MM.1S (cell line): ENCODE results near the gene NBEAL2.

Experiments used
- DNase-seq: peaks from one replicate; pipeline ENCODE4 v3.0.0-alpha.2; 2015
- H2AFZ ChIP-seq: fragments of 300-600 bp; sonication (generic); 2 replicates; pipeline ENCODE4 v1.6.0; 2016; ENCODE audit warnings: antibody characterized with exemption, low read length
- H3F3A ChIP-seq: fragments of 300-600 bp; sonication (generic); 2 replicates; pipeline ENCODE4 v1.6.1; 2016; ENCODE audit warnings: mild to moderate bottlenecking, antibody characterized with exemption, low read length, moderate library complexity, mixed read lengths; ENCODE audit not compliant: insufficient read depth
- H3K27ac ChIP-seq: fragments of 300-600 bp; sonication (generic); 2 replicates; pipeline ENCODE4 v1.5.1; 2016; ENCODE audit warnings: mild to moderate bottlenecking, low read length
- H3K27me3 ChIP-seq: fragments of 300-600 bp; sonication (generic); replicated peaks from 2 replicates; pipeline ENCODE4 v1.6.0; 2016; ENCODE audit warnings: low read length; ENCODE audit not compliant: insufficient read depth
- H3K36me3 ChIP-seq: fragments of 300-600 bp; sonication (generic); replicated peaks from 2 replicates; pipeline ENCODE4 v1.6.1; 2016; ENCODE audit warnings: mild to moderate bottlenecking, low read length, mixed read lengths; ENCODE audit not compliant: insufficient read depth
- H3K4me1 ChIP-seq: fragments of 300-600 bp; sonication (generic); 2 replicates; pipeline ENCODE4 v1.6.1; 2016; ENCODE audit warnings: low read length, mixed read lengths
- H3K4me2 ChIP-seq: fragments of 300-600 bp; sonication (generic); 2 replicates; pipeline ENCODE4 v1.6.0; 2016; ENCODE audit warnings: low read depth, low read length
- H3K4me3 ChIP-seq: fragments of 300-600 bp; sonication (generic); 2 replicates; pipeline ENCODE4 v1.5.1; 2016; ENCODE audit warnings: low read length, mixed read lengths
- H3K79me2 ChIP-seq: fragments of 300-600 bp; sonication (generic); 2 replicates; pipeline ENCODE4 v1.6.1; 2016; ENCODE audit warnings: mixed run types, low read length, mixed read lengths
- H3K9ac ChIP-seq: fragments of 300-600 bp; sonication (generic); 2 replicates; pipeline ENCODE4 v1.6.1; 2016; ENCODE audit warnings: low read length, mixed read lengths
- H3K9me2 ChIP-seq: fragments of 300-600 bp; sonication (generic); replicated peaks from 2 replicates; pipeline ENCODE4 v1.6.1; 2016; ENCODE audit warnings: mild to moderate bottlenecking, low read length, mixed read lengths; ENCODE audit not compliant: insufficient read depth
- H3K9me3 ChIP-seq: fragments of 300-600 bp; sonication (generic); replicated peaks from 2 replicates; pipeline ENCODE4 v1.6.1; 2016; ENCODE audit warnings: mild to moderate bottlenecking, low read length, mixed read lengths; ENCODE audit not compliant: insufficient read depth
- H4K20me1 ChIP-seq: fragments of 300-600 bp; sonication (generic); 2 replicates; pipeline ENCODE4 v1.6.1; 2016; ENCODE audit warnings: mild to moderate bottlenecking, low read length, moderate library complexity, mixed read lengths; ENCODE audit not compliant: insufficient read depth
- CTCF ChIP-seq: fragments of 300-600 bp; sonication (generic); IDR thresholded peaks from 2 replicates; pipeline ENCODE4 v1.5.1; 2016; ENCODE audit warnings: antibody characterized with exemption, low read length, mixed read lengths
- EZH2 ChIP-seq: fragments of 300-600 bp; sonication (generic); optimal IDR thresholded peaks from 2 replicates; pipeline ENCODE3; 2017; ENCODE audit warnings: low read depth, mild to moderate bottlenecking, antibody characterized with exemption, low read length, mixed read lengths
- EZH2phosphoT487 ChIP-seq: fragments of 300-600 bp; sonication (generic); IDR thresholded peaks from 2 replicates; pipeline ENCODE4 v1.6.1; 2018; ENCODE audit warnings: antibody characterized with exemption, low read length

NBEAL2 gene

GRCh38 chr3:46950650-46951241 lies 28.7 kb upstream of the NBEAL2 start:
- H3F3A ChIP-seq = no peaks in the 10 kb centered on the region
- H3K36me3 ChIP-seq = peaks cover 3% of the 10 kb centered on the region; the same call in 1 of the 2 replicates
- no peak overlapping the region for H3K4me2 ChIP-seq
- no peak overlapping the region for H3K9ac ChIP-seq
- H3K79me2 ChIP-seq = peaks cover 98% of the 10 kb centered on the region
- H3K4me1 ChIP-seq = peaks cover 7% of the 10 kb centered on the region
- no peak overlapping the region for H3K4me3 ChIP-seq
- DNase-seq = no peak
- H4K20me1 ChIP-seq = peaks cover 88% of the 10 kb centered on the region
- H3K27me3 ChIP-seq = no peaks in the 10 kb centered on the region
- H3K9me3 ChIP-seq = no peaks in the 10 kb centered on the region
- H2AFZ ChIP-seq = no peak overlapping the region
- no peaks in the 10 kb centered on the region for H3K9me2 ChIP-seq
- TF ChIP-seq EZH2 (no peak), CTCF (no peak), EZH2phosphoT487 (no peak)
- H3K27ac ChIP-seq = no peak overlapping the region

GRCh38 chr3:46952813-46953212 lies 26.7 kb upstream of the NBEAL2 start:
- Histone ChIP-seq H4K20me1 (peaks cover 84% of the 10 kb centered on the region), H3K9ac (no peak overlapping the region), H3K4me1 (peaks cover 7% of the 10 kb centered on the region), H2AFZ (no peak overlapping the region), H3K27me3 (no peaks in the 10 kb centered on the region), H3K9me2 (no peaks in the 10 kb centered on the region), H3F3A (no peaks in the 10 kb centered on the region), H3K4me3 (no peak overlapping the region), H3K4me2 (no peak overlapping the region), H3K9me3 (no peaks in the 10 kb centered on the region), H3K36me3 (peaks cover 3% of the 10 kb centered on the region; the same call in 1 of the 2 replicates), H3K79me2 (peaks cover 98% of the 10 kb centered on the region), H3K27ac (no peak overlapping the region)
- no peak for DNase-seq
- TF ChIP-seq EZH2phosphoT487 (no peak), EZH2 (no peak), CTCF (no peak)

GRCh38 chr3:46953234-46954010 lies 26.0 kb upstream of the NBEAL2 start:
- Histone ChIP-seq H3K9ac (no peak overlapping the region), H3K4me2 (no peak overlapping the region), H3K9me3 (no peaks in the 10 kb centered on the region), H3K79me2 (peaks cover 98% of the 10 kb centered on the region), H3F3A (no peaks in the 10 kb centered on the region), H3K27me3 (no peaks in the 10 kb centered on the region), H3K9me2 (no peaks in the 10 kb centered on the region), H3K4me1 (peaks cover 7% of the 10 kb centered on the region), H3K4me3 (no peak overlapping the region), H3K27ac (no peak overlapping the region), H2AFZ (no peak overlapping the region), H3K36me3 (no peaks in the 10 kb centered on the region), H4K20me1 (peaks cover 80% of the 10 kb centered on the region)
- no peak for DNase-seq
- TF ChIP-seq EZH2 = no peak
- TF ChIP-seq CTCF = no peak
- no peak for TF ChIP-seq EZH2phosphoT487
